Stomach (tissue), 4 donors: Measurements from ENCODE around the gene CACNA2D4.

Experiments used
- EP300 ChIP-seq: sonication (generic); formaldehyde crosslinking; IDR thresholded peaks from one replicate; pipeline ENCODE4 v1.6.1; 2017; ENCODE audit warnings: antibody characterized with exemption
- TF ChIP-seq, protein P1 (sequence below), 7 experiments: fragments of 450-650 bp in 4 of 7; fragments of 200-600 bp in 3 of 7; sonication (generic) in 3 of 7; IDR thresholded peaks; one replicate each; pipeline ENCODE4 v1.5.1; 2016 to 2019; ENCODE audit warnings: antibody characterized with exemption in 7 of 7, control low read depth in 2 of 7, mild to moderate bottlenecking in 1 of 7

DNA sequence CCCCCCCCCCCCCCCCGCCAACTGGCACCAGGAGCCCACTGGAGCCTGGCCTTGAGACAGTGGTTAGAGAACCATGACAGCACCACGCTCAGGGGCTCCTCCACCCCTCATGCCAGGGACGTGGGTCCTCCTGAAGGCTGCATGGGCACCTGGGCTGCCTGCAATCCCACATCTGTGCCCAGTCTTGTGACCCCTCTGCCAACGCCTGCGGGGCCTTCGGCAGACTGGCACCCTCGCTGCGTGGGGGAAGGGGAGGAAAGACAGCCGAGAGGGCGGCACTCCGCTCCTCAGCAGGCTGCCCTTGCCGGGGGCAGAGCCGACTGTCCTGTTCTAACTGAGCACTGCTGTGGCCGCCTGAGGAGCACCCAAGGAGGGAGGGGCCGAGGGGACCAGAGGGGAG lies 92.1 kb downstream of the CACNA2D4 start:
- TF ChIP-seq, protein P1, sequence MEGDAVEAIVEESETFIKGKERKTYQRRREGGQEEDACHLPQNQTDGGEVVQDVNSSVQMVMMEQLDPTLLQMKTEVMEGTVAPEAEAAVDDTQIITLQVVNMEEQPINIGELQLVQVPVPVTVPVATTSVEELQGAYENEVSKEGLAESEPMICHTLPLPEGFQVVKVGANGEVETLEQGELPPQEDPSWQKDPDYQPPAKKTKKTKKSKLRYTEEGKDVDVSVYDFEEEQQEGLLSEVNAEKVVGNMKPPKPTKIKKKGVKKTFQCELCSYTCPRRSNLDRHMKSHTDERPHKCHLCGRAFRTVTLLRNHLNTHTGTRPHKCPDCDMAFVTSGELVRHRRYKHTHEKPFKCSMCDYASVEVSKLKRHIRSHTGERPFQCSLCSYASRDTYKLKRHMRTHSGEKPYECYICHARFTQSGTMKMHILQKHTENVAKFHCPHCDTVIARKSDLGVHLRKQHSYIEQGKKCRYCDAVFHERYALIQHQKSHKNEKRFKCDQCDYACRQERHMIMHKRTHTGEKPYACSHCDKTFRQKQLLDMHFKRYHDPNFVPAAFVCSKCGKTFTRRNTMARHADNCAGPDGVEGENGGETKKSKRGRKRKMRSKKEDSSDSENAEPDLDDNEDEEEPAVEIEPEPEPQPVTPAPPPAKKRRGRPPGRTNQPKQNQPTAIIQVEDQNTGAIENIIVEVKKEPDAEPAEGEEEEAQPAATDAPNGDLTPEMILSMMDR (IDR thresholded peaks at IDR 0.05) = no peak
- no peak for TF ChIP-seq EP300
